ENCODE data around the gene FILIP1L. TPM values are rescaled to one million over a fixed set of nuclear protein-coding genes. Genes with fewer than 3 reads are reported as not detected.

Gene FILIP1L
- total RNA-seq, 1 donor from 2014 or later: 33.4 TPM

DNA sequence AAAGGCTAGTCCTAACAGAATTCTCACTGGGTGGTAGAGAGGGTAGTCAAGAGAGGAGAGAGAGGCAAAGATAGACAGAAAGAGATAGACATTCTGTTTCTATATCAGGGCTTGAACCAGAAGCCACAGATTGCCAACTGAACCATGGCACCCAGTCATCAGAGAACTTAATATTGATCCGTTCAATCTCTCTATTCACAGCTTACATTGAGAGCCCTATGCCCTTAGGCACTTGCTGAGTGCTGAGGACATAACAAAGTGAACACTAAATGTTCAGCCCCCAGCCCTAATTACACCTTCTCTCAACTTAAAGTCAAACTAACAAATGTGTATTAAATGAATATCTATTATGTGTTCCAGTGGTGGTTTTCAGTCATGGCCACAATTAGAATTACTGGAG is 124.1 kb downstream of the FILIP1L start:
- no peak for DNase-seq (ENCODE audit: low read depth)
- no peak overlapping the region for H3K4me3 ChIP-seq (ENCODE audit: low read depth, low read length)
- TF ChIP-seq, protein P1, sequence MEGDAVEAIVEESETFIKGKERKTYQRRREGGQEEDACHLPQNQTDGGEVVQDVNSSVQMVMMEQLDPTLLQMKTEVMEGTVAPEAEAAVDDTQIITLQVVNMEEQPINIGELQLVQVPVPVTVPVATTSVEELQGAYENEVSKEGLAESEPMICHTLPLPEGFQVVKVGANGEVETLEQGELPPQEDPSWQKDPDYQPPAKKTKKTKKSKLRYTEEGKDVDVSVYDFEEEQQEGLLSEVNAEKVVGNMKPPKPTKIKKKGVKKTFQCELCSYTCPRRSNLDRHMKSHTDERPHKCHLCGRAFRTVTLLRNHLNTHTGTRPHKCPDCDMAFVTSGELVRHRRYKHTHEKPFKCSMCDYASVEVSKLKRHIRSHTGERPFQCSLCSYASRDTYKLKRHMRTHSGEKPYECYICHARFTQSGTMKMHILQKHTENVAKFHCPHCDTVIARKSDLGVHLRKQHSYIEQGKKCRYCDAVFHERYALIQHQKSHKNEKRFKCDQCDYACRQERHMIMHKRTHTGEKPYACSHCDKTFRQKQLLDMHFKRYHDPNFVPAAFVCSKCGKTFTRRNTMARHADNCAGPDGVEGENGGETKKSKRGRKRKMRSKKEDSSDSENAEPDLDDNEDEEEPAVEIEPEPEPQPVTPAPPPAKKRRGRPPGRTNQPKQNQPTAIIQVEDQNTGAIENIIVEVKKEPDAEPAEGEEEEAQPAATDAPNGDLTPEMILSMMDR (conservative IDR thresholded peaks at IDR 0.05; ENCODE audit: low read depth, low read length): no peak

DNA sequence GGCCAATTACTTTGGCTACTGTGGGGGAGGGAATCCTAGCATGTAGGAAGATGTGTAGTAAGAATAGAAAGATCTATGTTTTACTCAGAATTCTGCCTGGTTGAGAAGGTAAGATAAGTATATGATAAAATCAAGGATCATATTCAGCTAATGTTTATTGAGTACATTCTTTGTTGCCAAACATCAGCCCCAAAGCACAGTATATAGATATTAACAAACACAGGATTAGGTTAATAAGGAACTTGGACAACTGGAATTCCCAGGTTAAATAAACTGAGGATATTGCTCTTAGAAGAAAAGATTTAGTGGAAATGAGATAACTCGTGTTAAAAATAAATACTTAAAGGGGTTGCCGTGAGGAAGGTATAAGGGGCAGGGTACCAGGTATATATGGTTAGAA is 129.6 kb downstream of the FILIP1L start:
- TF ChIP-seq, protein P1 (conservative IDR thresholded peaks at IDR 0.05; ENCODE audit: low read depth, low read length): no peak
- no peak overlapping the region for H3K4me3 ChIP-seq (ENCODE audit: low read depth, low read length)
- DNase-seq (ENCODE audit: low read depth): no peak

DNA sequence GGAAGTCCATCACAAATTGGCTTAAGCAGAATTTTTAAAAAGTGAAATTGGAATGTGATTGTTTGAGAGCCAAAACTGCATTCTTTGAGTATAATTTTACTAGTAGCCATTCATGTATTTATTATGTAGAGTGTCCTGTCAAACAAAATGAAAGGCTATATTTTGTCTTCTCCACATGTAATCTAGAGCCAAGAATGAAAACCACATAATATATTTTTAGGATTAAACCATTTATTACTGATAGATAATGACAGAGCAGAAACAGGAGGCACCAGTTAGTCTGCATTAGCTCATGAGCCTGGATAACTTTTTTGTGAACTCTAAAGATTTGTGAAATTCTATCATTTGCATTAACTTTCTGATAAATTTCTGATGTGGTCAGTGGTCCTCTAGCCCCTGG is 130.2 kb downstream of the FILIP1L start:
- TF ChIP-seq, protein P1 (conservative IDR thresholded peaks at IDR 0.05; ENCODE audit: low read depth, low read length): no peak
- H3K4me3 ChIP-seq (ENCODE audit: low read depth, low read length): no peak overlapping the region
- no peak for DNase-seq (ENCODE audit: low read depth)

DNA sequence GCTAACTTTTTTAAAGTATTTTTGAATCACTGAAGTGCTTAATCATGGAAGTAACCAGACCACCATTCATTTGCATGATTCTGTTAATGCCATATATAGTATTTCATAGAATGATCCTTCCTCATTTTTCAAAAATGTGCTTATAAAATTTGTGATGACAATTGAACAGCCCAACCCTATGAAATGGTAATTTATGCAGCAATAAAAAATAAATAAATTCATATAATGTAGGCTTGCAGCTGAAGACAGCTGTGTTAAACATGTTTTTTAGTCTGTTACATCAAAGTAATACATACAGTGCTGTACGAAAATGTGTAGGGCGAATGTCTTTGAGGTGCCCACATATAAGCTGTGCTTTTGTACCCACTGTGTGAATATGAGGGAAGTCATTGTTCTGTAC is 131.7 kb downstream of the FILIP1L start:
- no peak overlapping the region for H3K4me3 ChIP-seq (ENCODE audit: low read depth, low read length)
- no peak for DNase-seq (ENCODE audit: low read depth)
- TF ChIP-seq, protein P1 (conservative IDR thresholded peaks at IDR 0.05; ENCODE audit: low read depth, low read length): no peak

DNA sequence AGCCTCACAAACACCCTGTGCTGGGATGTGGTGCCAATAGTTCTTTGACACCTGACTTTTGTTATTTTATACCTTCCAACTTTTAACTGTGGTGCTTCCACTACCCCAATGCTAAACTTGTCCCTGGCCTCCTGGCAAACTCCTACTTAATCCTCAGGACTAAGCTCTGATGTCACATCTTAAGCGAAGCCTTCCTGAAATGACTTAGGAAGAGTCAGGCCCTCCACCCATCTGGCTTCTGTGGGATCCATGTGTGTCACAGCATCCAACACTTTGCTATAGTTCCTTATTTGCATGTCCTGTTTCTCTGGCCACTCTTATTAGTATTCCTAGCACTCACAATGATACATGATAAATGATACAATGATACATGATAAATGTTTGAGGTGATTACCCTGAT is 133.2 kb downstream of the FILIP1L start:
- no peak overlapping the region for H3K4me3 ChIP-seq (ENCODE audit: low read depth, low read length)
- TF ChIP-seq, protein P1 (conservative IDR thresholded peaks at IDR 0.05; ENCODE audit: low read depth, low read length): no peak
- no peak for DNase-seq (ENCODE audit: low read depth)

DNA sequence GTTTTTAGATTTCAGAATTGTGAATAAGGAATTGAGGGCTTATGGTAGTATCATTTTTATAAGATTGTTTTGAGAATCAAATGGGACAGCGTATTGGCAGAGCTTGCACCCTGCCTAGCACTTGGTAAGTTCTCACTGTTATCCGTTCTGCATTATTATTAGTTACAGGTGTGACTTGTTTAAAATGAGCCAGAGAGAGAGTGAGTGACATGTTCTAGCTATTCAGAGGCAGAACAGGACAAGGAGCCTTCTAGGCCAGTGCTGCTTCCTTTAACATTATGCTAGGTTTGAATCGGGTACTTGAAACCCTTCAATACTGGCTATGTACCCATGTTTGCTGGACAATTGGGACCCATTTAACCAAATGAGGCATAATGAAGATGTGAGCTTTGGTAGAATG is 133.7 kb downstream of the FILIP1L start:
- TF ChIP-seq, protein P1 (conservative IDR thresholded peaks at IDR 0.05; ENCODE audit: low read depth, low read length): no peak
- DNase-seq (ENCODE audit: low read depth): no peak
- H3K4me3 ChIP-seq (ENCODE audit: low read depth, low read length): no peak overlapping the region

DNA sequence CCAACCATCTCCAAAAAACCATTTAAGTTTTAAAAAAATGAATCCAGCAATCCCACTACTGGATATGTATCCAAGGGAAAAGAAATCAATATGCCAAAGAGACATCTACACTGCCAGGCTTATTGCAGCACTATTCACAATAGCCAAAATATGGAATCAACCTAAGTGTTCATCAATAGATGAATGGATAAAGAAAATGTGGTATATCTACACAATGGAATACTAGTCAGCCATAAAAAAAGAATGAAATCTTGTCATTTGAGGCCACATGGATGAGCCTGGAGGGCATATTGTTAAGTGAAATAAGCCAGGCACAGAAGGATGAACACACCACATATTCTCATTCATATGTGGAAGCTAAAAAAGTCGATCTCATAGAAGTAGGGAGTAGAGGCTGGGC is 136.1 kb downstream of the FILIP1L start:
- H3K4me3 ChIP-seq (ENCODE audit: low read depth, low read length): no peak overlapping the region
- TF ChIP-seq, protein P1 (conservative IDR thresholded peaks at IDR 0.05; ENCODE audit: low read depth, low read length): no peak
- DNase-seq (ENCODE audit: low read depth): no peak
